Liver (tissue), 9 donors: Measurements from ENCODE around the gene B4GALT3. TPM values are rescaled to one million over a fixed set of nuclear protein-coding genes. Genes with fewer than 3 reads are reported as not detected.

Experiments
- DNase-seq: peaks from one replicate; pipeline ENCODE4 v3.0.0-alpha.2; 2017; ENCODE audit warnings: low spot score
- H3K27ac ChIP-seq, 2 donors: one replicate each; pipeline ENCODE4 v1.7.0; 2013; ENCODE audit warnings: inconsistent platforms in 2 of 2, low read length in 2 of 2, control low read depth in 1 of 2, low read depth in 1 of 2, mild to moderate bottlenecking in 1 of 2
- H3K27me3 ChIP-seq, 4 donors: one replicate each; pipeline versions ENCODE4 v1.6.1 to v1.7.0; 2013; ENCODE audit warnings: low read length in 3 of 4, inconsistent platforms in 1 of 4, mild to moderate bottlenecking in 1 of 4, moderate library complexity in 1 of 4; ENCODE audit not compliant: control insufficient read depth in 4 of 4, insufficient read depth in 4 of 4
- H3K36me3 ChIP-seq, 4 donors: one replicate each; pipeline versions ENCODE4 v1.6.1 to v1.7.0; 2013; ENCODE audit warnings: low read length in 3 of 4, mild to moderate bottlenecking in 3 of 4, low read depth in 1 of 4, moderate library complexity in 1 of 4; ENCODE audit not compliant: control insufficient read depth in 4 of 4, insufficient read depth in 3 of 4
- H3K4me1 ChIP-seq, 4 donors: one replicate each; pipeline versions ENCODE4 v1.6.1 to v1.7.0; 2013; ENCODE audit warnings: low read length in 3 of 4, mild to moderate bottlenecking in 3 of 4, moderate library complexity in 1 of 4; ENCODE audit not compliant: control insufficient read depth in 4 of 4, insufficient read depth in 4 of 4
- H3K4me3 ChIP-seq, 3 donors: one replicate each; pipeline versions ENCODE4 v1.6.1 to v1.7.0; 2013; ENCODE audit warnings: low read length in 3 of 3, control low read depth in 1 of 3, low read depth in 1 of 3, mild to moderate bottlenecking in 1 of 3
- H3K9ac ChIP-seq, 2 donors: one replicate each; pipeline ENCODE4 v1.7.0; 2013; ENCODE audit warnings: low read length in 2 of 2, mild to moderate bottlenecking in 2 of 2, moderate library complexity in 2 of 2, control low read depth in 1 of 2, low read depth in 1 of 2
- H3K9me3 ChIP-seq, 4 donors: one replicate each; pipeline versions ENCODE4 v1.6.1 to v1.7.0; 2013; ENCODE audit warnings: low read length in 3 of 4; ENCODE audit not compliant: control insufficient read depth in 4 of 4
- FOXA1 ChIP-seq: IDR thresholded peaks from 2 replicates; pipeline ENCODE4 v1.6.1; 2016; ENCODE audit warnings: antibody characterized with exemption
- GABPA ChIP-seq, 2 donors: IDR thresholded peaks in 1 of 2; conservative IDR thresholded peaks in 1 of 2; 2 replicates each; pipeline ENCODE4 v1.6.1; 2016; ENCODE audit warnings: antibody characterized with exemption in 2 of 2, mild to moderate bottlenecking in 1 of 2, moderate library complexity in 1 of 2
- HNF4A ChIP-seq, 2 donors: conservative IDR thresholded peaks; 2 replicates each; pipeline ENCODE4 v1.6.1; 2016; ENCODE audit warnings: antibody characterized with exemption in 2 of 2, mild to moderate bottlenecking in 2 of 2
- HNF4G ChIP-seq: IDR thresholded peaks from 2 replicates; pipeline ENCODE4 v1.6.1; 2016; ENCODE audit warnings: antibody characterized with exemption
- NR2F2 ChIP-seq: IDR thresholded peaks from 2 replicates; pipeline ENCODE4 v1.6.1; 2016; ENCODE audit warnings: antibody characterized with exemption
- RAD21 ChIP-seq, 2 donors: IDR thresholded peaks; 2 replicates each; pipeline ENCODE4 v1.6.1; 2016; ENCODE audit warnings: antibody characterized with exemption in 2 of 2, mild to moderate bottlenecking in 2 of 2
- RXRA ChIP-seq, 2 donors: IDR thresholded peaks; 2 replicates each; pipeline ENCODE4 v1.6.1; 2017 to 2018; ENCODE audit warnings: antibody characterized with exemption in 2 of 2, mild to moderate bottlenecking in 1 of 2
- SP1 ChIP-seq: IDR thresholded peaks from 2 replicates; pipeline ENCODE4 v1.6.1; 2018; ENCODE audit warnings: antibody characterized with exemption, mild to moderate bottlenecking
- TAF1 ChIP-seq: conservative IDR thresholded peaks from 2 replicates; pipeline ENCODE4 v1.6.1; 2016; ENCODE audit warnings: antibody characterized with exemption, mild to moderate bottlenecking
- YY1 ChIP-seq: IDR thresholded peaks from 2 replicates; pipeline ENCODE4 v1.6.1; 2016; ENCODE audit warnings: antibody characterized with exemption, mild to moderate bottlenecking
- ZBTB33 ChIP-seq: IDR thresholded peaks from 2 replicates; pipeline ENCODE4 v1.6.1; 2016; ENCODE audit warnings: antibody characterized with exemption
- WGBS: extraction: QIAGEN DNeasy Blood & Tissue Kit; methylation state at CpG from one replicate; pipeline ENCODE4 v1.1.7; 2013; 5-methylcytosine and 5-hydroxymethylcytosine counted together
- polyA plus RNA-seq, 2 donors: library from polyadenylated mRNA; stranded (reverse) in 1 of 2; unstranded in 1 of 2; fragments of 200-250 nt in 1 of 2; fragments of >200 nt in 1 of 2; fragmentation: Nextera tagmentation in 1 of 2; extraction: Ambion mirVana in 1 of 2; gene quantifications; one replicate each; pipeline versions ENCODE4 v1.2.1 to v1.2.3, GENCODE V29; 2013 to 2015
- total RNA-seq, 2 donors: library from RNA; depleted of rRNA; stranded (reverse); fragments of >200 nt; gene quantifications; one replicate each; pipeline ENCODE4 v1.2.3, GENCODE V29; 2014
- TF ChIP-seq, protein P1 (sequence below): fragments of 150-350 bp; IDR thresholded peaks from 2 replicates; pipeline ENCODE4 v1.5.1; 2017; ENCODE audit warnings: improper control_type of control experiment, low read depth, low read length; ENCODE audit not compliant: missing input control
- TF ChIP-seq, protein P2 (sequence below): IDR thresholded peaks from 2 replicates; pipeline ENCODE4 v1.6.1; 2016; ENCODE audit warnings: antibody characterized with exemption, mild to moderate bottlenecking
- TF ChIP-seq, protein P3 (sequence below): IDR thresholded peaks from 2 replicates; pipeline ENCODE4 v1.6.1; 2016; ENCODE audit warnings: antibody characterized with exemption
- donor health status: healthy.
- donor health status: healthy.
- donor health status: healthy.
- donor health status: healthy.
- donor health status: healthy.

The B4GALT3 gene
- total and polyA plus RNA-seq, 4 donors, result 13.1 to 23.8 (median 14.7) TPM

GRCh38 chr1:161209790-161210409, 32.6 kb upstream of the B4GALT3 start:
- peak overlapping the region; percentile 24 to 51 for H3K9ac ChIP-seq
- DNase-seq, result peak; percentile 79
- peak; percentile 25 for TF ChIP-seq SP1
- TF ChIP-seq RAD21 (IDR thresholded peaks at IDR 0.05), result peak; percentile 98
- peak; percentile 15 to 32 for TF ChIP-seq RXRA (IDR thresholded peaks at IDR 0.05)
- peak; percentile 42 for TF ChIP-seq YY1
- TF ChIP-seq, protein P1, sequence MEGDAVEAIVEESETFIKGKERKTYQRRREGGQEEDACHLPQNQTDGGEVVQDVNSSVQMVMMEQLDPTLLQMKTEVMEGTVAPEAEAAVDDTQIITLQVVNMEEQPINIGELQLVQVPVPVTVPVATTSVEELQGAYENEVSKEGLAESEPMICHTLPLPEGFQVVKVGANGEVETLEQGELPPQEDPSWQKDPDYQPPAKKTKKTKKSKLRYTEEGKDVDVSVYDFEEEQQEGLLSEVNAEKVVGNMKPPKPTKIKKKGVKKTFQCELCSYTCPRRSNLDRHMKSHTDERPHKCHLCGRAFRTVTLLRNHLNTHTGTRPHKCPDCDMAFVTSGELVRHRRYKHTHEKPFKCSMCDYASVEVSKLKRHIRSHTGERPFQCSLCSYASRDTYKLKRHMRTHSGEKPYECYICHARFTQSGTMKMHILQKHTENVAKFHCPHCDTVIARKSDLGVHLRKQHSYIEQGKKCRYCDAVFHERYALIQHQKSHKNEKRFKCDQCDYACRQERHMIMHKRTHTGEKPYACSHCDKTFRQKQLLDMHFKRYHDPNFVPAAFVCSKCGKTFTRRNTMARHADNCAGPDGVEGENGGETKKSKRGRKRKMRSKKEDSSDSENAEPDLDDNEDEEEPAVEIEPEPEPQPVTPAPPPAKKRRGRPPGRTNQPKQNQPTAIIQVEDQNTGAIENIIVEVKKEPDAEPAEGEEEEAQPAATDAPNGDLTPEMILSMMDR, result peak; percentile 98
- TF ChIP-seq GABPA (IDR thresholded peaks at IDR 0.05 in 1 of 2, conservative IDR thresholded peaks at IDR 0.05 in 1 of 2), result peak; percentile 17 to 58
- no peak for TF ChIP-seq TAF1
- TF ChIP-seq HNF4A (conservative IDR thresholded peaks at IDR 0.05), result peak; percentile 11 to 19
- no peak for TF ChIP-seq ZBTB33
- H3K4me3 ChIP-seq, result no peak overlapping the region
- no peaks in the 10 kb centered on the region for H3K9me3 ChIP-seq
- H3K27me3 ChIP-seq, result no peaks in the 10 kb centered on the region
- H3K27ac ChIP-seq, result peak overlapping the region; percentile 35 to 52
- H3K4me1 ChIP-seq, result peaks cover 0 to 15% (median 11%) of the 10 kb centered on the region in 4 donors
- peaks cover 16 to 65% (median 56%) of the 10 kb centered on the region in 4 donors for H3K36me3 ChIP-seq
- 19% methylated on average over 11 of the region's 11 CpGs for WGBS

- H3K27me3 ChIP-seq, result no peaks in the 10 kb centered on the region
- TF ChIP-seq GABPA (IDR thresholded peaks at IDR 0.05 in 1 of 2, conservative IDR thresholded peaks at IDR 0.05 in 1 of 2) (no peak), RAD21 (IDR thresholded peaks at IDR 0.05) (no peak), FOXA1 (no peak), TAF1 (peak; percentile 41), YY1 (peak; percentile 7), RXRA (IDR thresholded peaks at IDR 0.05) (peak in 1 of 2 donors; percentile 36), SP1 (peak; percentile 76), HNF4A (conservative IDR thresholded peaks at IDR 0.05) (no peak), NR2F2 (peak; percentile 82), HNF4G (no peak)
- TF ChIP-seq, protein P2, sequence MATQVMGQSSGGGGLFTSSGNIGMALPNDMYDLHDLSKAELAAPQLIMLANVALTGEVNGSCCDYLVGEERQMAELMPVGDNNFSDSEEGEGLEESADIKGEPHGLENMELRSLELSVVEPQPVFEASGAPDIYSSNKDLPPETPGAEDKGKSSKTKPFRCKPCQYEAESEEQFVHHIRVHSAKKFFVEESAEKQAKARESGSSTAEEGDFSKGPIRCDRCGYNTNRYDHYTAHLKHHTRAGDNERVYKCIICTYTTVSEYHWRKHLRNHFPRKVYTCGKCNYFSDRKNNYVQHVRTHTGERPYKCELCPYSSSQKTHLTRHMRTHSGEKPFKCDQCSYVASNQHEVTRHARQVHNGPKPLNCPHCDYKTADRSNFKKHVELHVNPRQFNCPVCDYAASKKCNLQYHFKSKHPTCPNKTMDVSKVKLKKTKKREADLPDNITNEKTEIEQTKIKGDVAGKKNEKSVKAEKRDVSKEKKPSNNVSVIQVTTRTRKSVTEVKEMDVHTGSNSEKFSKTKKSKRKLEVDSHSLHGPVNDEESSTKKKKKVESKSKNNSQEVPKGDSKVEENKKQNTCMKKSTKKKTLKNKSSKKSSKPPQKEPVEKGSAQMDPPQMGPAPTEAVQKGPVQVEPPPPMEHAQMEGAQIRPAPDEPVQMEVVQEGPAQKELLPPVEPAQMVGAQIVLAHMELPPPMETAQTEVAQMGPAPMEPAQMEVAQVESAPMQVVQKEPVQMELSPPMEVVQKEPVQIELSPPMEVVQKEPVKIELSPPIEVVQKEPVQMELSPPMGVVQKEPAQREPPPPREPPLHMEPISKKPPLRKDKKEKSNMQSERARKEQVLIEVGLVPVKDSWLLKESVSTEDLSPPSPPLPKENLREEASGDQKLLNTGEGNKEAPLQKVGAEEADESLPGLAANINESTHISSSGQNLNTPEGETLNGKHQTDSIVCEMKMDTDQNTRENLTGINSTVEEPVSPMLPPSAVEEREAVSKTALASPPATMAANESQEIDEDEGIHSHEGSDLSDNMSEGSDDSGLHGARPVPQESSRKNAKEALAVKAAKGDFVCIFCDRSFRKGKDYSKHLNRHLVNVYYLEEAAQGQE, result no peak
- TF ChIP-seq, protein P3, sequence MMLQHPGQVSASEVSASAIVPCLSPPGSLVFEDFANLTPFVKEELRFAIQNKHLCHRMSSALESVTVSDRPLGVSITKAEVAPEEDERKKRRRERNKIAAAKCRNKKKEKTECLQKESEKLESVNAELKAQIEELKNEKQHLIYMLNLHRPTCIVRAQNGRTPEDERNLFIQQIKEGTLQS, result no peak
- no peak overlapping the region for H3K4me3 ChIP-seq
- H3K36me3 ChIP-seq, result peaks cover 6 to 55% (median 38%) of the 10 kb centered on the region in 4 donors
- no peak overlapping the region for H3K9ac ChIP-seq
- DNase-seq, result no peak
- H3K4me1 ChIP-seq, result peaks cover 7 to 27% (median 19%) of the 10 kb centered on the region in 4 donors
- peak overlapping the region; percentile 46 to 82 for H3K27ac ChIP-seq
- WGBS, result 77% methylated on average over 8 of the region's 8 CpGs
- no peaks in the 10 kb centered on the region for H3K9me3 ChIP-seq
These were observed 29.9 kb upstream of the B4GALT3 start for GRCh38 chr1:161207173-161207572.
